HG02623 (cell line): ENCODE measurements around the gene ASS1.
"Not testable (repeated sequence)": the region's sequence is repeated elsewhere in the genome, so short reads cannot be mapped to it uniquely, and the experiment has no call there.

ENCODE experiments used
- ATAC-seq: cut with Tn5 transposase; IDR thresholded peaks from one replicate; pipeline ENCODE4 v1.9.1; 2021; ENCODE audit warnings: moderate library complexity; ENCODE audit not compliant: unreplicated experiment

Gene ASS1

GRCh38 chr9:130444565-130445221 is at the start of gene ASS1:
Gene ASS1 (plus strand): TSS chr9:130444961. CDS start chr9:130452229, 7,268 bp downstream.
- ATAC-seq = no peak

DNA sequence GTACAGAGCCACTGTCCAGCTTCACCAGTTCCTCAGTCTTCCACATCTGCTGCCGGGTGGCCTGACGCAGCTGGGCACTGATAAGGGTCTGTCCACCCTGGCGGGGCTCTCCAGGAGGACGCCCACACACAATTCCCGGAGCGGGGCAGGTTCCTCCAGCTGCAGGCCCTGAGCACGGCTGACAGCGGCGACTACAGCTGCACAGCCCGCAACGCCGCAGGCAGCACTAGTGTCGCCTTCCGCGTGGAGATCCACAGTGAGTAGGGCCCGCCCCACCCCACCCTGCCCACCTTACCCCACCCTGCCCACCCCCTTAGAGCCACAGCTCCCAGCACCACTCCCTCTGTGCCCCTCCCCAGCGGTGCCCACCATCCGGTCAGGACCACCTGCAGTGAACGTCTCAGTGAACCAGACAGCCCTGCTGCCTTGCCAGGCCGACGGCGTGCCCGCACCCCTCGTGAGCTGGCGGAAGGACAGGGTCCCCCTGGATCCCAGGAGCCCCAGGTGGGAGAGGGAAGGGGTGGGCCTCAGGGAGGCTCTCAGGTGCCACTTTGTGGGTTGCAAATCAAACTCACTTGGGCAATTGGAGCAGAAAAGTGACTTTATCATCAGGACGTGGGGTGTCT is 48.8 kb upstream of the ASS1 start:
- ATAC-seq = no peak

- ATAC-seq = no peak
These were observed 48.2 kb upstream of the ASS1 start for GRCh38 chr9:130396581-130396980.

- no peak for ATAC-seq
These were observed 46.1 kb upstream of the ASS1 start for GRCh38 chr9:130398487-130399240.

- ATAC-seq = no peak
These were observed 45.0 kb upstream of the ASS1 start for GRCh38 chr9:130399768-130400167.

DNA sequence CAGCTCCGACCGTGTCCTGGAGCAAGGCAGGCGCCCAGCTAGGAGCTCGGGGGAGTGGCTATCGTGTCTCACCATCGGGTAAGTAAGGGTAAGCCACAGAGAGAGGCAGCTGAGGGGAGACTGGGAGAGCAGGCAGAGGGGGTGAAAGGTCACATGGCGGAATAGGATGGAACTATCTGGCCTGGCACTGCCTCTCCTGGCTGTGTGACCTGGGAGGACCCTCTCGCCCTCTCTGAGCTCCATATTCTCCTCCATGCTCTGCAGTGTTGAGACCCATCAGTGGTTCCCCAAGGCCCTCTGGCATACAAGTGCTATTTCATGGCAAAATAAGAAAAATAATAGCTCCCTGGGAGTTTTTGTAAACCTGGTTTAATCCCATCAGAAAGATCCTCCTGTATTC is 43.9 kb upstream of the ASS1 start:
- ATAC-seq = no peak

GRCh38 chr9:130401742-130402141 is 43.0 kb upstream of the ASS1 start:
- not testable (repeated sequence) for ATAC-seq

DNA sequence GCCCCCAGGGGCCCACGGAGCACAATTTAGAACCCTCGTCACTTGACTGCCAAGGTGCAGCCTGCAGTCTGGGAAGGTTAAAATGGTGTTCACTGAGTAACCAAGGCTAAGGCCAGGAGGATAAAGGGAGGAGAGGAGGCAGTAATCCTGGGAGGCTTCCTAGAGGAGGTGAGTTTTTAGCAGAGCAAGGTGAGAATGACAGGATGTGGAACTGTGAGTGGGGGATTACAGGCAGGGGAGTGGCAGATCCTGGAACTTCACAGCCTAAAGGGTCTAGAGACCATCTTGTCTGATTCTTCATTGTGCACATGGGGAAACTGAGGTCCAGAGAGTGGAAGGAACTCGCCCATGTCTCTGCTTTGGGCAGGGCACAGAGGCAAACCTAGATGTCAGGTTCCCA is 42.5 kb upstream of the ASS1 start:
- ATAC-seq = no peak

GRCh38 chr9:130402645-130403440 is 41.9 kb upstream of the ASS1 start:
- no peak for ATAC-seq

DNA sequence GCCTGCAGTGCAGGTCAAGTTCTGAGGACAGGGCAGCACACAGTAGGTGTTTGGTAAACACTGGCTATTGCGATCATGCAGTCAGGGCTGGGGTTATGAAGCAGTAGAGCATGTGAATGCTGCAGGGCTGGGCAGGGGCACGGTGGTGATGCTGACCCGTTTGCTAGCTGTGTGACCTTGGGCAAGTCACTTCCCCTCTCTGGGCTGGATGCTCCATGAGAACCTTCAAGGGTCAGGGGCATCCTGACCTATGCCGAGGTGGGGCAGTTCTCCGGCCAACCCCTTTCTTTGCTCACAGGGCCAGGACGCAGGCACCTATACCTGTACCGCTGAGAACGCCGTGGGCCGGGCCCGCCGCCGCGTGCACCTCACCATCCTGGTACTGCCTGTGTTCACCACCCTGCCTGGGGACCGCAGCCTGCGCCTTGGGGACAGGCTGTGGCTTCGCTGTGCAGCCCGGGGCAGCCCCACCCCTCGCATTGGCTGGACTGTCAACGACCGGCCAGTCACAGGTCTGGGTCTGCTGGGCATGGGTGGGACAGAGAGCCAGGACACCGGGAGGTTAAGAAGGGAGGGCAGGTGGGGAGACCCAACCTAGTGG is 39.0 kb upstream of the ASS1 start:
- no peak for ATAC-seq

GRCh38 chr9:130406278-130406895 is 38.4 kb upstream of the ASS1 start:
- no peak for ATAC-seq

DNA sequence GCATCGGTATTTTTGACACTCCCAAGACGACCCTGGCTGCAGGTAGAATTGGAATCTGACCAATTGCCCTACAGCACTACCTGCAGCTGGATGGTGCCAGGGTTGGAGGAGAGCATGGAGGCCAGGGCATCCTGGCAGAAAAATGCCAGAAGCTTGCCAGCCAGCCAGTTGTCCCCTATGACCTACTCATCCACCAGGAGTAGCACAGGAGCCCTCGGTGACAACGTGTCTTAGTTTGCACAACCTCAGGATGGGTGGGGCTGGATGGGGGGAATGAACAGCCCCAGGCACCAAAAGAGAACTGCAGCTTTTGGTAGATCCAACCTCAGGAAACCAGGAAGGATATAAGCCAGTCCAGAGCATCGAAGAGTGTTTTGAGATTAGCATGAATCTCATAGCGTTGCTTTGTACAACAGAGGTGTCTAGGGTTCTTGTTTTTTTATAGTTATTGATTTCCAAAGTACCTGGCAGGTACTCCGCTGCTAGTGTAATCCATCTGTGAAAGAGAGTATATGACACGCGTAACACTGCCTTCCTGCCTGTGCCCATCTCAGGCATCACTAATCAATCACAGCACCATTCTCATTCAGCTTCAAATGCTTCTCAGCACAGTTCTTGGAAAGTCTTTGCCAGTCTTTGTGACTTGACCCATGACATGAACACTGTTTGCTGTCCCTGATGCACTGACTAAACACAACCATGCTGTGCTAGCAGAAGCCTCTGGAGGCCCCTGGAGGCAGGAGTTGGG is 36.7 kb upstream of the ASS1 start:
- no peak for ATAC-seq

DNA sequence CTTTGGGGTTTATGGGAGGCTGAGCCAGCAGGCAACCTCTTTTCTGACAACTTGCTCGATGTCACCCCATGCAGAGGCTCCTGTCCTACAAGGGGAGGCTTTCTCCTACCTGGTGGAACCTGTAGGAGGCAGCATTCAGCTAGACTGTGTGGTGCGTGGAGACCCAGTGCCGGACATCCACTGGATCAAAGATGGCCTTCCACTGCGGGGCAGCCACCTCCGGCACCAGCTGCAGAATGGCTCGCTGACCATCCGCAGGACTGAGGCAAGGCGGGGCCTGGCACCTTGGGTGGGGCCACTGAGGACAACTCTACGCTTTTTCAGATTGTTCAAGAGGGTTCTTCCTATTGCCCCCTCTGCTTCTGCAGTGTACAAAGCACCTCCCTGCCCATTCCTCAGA is 36.1 kb upstream of the ASS1 start:
- ATAC-seq = no peak

DNA sequence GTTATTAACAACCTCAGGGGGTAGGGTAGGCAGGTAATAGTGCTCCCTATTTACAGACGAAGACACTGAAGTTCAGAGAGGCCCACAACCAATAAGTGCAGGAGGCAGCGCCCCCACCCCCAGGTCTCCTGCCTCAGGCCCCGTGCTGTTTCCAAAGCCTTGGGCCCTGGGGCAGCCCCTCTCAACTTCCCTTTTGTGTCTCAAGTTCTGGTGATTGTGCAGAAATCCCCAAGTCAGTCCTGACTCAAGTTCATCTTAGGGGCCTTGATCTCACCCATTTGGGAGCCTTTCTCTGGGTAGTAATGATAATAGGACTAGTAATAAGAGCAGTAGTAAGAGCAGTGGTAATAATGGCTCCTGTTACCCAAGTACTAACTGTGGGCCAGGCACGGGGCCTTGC is 35.5 kb upstream of the ASS1 start:
- ATAC-seq = no peak

GRCh38 chr9:130410443-130410842 is 34.3 kb upstream of the ASS1 start:
- no peak for ATAC-seq

DNA sequence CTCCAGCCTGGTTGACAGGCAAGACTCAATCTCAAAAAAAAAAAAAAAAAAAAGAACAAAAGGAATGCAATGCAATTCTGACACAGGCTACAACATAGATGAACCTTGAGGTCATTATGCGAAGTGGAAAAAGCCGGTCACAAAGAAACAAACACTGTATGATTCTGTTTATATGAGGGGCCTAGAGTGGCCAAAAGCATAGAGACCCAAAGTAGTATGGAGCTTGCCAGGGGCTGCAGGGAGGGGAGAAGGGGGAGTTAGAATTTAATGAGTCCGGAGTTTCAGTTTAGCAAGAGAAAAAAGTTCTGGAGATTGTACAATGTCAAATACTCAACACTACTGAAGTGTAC is 33.2 kb upstream of the ASS1 start:
- no peak for ATAC-seq

DNA sequence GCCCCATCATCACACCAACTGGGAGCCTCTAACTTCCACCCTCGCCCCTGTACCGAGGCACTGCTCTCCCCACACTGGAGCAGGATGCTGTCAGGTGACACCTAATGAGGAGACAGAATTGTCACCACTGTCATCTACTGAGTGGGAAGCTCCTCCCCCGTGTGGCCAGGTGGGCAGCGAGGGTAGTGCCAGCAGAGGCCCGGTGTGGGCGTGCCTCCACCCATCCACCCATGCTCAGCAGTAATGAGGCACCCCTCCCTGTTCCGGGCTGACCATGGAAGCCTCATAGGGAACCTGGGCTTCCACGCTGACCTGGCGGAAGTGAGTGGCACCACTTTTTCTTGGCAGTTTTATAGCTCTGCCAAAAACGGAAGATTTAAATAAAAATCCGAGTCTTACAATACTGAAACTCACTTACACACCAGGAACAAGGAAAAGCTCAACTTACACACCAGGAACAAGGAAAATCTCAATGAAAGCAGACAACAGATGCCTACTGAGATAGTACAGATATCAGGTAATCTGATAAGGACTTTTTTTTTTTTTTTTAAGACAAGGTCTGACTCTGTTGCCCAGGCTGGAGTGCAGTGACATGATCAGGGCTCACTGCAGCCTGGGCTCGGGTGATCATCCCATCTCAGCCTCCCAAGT is 30.6 kb upstream of the ASS1 start:
- ATAC-seq = no peak

GRCh38 chr9:130414910-130415746 is 29.6 kb upstream of the ASS1 start:
- no peak for ATAC-seq

DNA sequence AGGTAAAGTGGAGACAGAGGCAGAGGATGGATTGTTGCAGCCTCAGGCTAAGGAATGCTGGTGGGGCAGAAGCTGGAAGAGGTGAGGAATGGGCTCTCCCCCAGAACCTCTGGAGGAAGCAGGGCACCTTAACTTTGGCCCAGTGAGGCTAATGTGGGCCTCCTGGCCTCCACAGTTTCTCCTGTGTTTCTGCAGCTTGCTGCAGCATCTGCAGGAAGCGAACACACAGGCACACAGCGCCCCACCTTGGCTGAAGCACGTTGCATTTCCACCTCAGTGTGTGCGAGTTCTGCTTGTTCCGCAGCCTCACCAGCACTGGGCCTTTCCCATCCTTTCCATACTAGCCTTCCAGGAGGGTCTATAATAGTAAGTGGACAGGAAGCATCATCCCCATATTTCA is 27.2 kb upstream of the ASS1 start:
- ATAC-seq = no peak
